Loucy (cell line): ENCODE results near the gene CHRM3.

Experiments used
- EZH2phosphoT487 ChIP-seq: fragments of 200-600 bp; IDR thresholded peaks from 2 replicates; pipeline ENCODE4 v1.6.1; 2018; ENCODE audit warnings: antibody characterized with exemption, mild to moderate bottlenecking, moderate library complexity, borderline replicate concordance
- TF ChIP-seq, protein P1 (sequence below): fragments of 200-600 bp; sonication (generic); conservative IDR thresholded peaks from 2 replicates; pipeline ENCODE4 v1.5.1; 2014; ENCODE audit warnings: mild to moderate bottlenecking, antibody characterized with exemption, low read length

DNA sequence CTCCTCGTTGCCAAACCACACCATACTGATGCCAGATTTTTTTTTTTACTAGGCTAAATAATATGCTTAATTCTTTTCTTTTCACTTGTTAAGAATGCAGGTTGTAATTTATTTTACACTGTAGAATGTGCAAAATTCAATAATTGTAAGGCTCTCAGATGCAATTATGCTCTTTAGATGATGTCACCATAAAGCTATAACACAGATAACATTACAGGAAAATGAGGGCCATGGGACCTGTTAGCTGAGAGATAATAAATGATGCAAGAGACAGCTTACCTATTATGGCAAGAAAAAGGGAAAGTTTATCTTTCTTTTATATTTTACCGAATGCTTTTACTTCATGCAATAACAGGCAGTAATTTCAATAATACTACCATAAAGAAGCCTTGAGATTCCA is 35.4 kb downstream of the CHRM3 start:
- TF ChIP-seq, protein P1, sequence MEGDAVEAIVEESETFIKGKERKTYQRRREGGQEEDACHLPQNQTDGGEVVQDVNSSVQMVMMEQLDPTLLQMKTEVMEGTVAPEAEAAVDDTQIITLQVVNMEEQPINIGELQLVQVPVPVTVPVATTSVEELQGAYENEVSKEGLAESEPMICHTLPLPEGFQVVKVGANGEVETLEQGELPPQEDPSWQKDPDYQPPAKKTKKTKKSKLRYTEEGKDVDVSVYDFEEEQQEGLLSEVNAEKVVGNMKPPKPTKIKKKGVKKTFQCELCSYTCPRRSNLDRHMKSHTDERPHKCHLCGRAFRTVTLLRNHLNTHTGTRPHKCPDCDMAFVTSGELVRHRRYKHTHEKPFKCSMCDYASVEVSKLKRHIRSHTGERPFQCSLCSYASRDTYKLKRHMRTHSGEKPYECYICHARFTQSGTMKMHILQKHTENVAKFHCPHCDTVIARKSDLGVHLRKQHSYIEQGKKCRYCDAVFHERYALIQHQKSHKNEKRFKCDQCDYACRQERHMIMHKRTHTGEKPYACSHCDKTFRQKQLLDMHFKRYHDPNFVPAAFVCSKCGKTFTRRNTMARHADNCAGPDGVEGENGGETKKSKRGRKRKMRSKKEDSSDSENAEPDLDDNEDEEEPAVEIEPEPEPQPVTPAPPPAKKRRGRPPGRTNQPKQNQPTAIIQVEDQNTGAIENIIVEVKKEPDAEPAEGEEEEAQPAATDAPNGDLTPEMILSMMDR: no peak
- TF ChIP-seq EZH2phosphoT487: no peak
